Embryonic facial prominence (tissue), 1 donor: ENCODE data around the gene RASA2.
"Not testable (repeated sequence)": the region's sequence is repeated elsewhere in the genome, so short reads cannot be mapped to it uniquely, and the experiment has no call there.

Experiments
- DNase-seq: peaks from one replicate; pipeline ENCODE4 v3.0.0-alpha.2; 2016; ENCODE audit errors: extremely low spot score

Gene RASA2

DNA sequence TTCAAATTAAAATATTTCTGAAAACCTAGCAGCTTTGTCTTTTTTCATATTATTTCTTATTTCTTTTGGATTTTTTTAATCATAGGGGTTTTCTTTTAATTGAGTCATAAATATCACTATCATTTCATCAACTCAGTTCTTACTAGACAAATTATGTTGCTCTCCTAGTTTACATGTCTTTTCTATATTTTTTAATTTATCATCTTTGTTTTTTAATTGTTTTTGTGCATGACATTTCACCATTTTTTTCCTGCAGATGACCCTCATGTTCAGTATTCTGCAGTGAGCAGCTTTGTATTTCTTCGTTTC, 89.9 kb downstream of the RASA2 start:
- DNase-seq = no peak

- DNase-seq = no peak
Observed at GRCh38 chr3:141578202-141578973, 91.6 kb downstream of the RASA2 start.

- DNase-seq = no peak
Observed at GRCh38 chr3:141594357-141594756, 107.5 kb downstream of the RASA2 start.

GRCh38 chr3:141597931-141598330, 111.1 kb downstream of the RASA2 start:
- no peak for DNase-seq

GRCh38 chr3:141600331-141600730, 113.5 kb downstream of the RASA2 start:
- no peak for DNase-seq

DNA sequence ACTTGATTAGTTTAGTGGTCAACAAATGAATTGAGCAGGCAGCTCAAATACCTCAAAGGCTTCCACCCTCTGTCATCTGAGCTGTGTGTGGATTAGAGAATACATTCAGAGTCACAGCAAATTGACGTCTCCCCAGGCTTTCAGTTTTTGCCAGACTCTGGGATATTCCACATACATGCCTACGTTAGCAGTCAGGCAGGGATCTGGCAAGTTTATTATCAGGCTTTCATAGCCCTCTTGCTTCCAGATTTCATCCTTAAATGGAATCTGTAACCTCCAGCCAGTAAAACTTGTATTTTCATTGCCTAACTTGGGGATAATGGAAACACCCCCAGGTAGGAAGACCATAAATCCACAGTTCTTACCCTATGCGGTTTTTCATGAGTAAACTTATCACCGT, 115.9 kb downstream of the RASA2 start:
- no peak for DNase-seq

DNA sequence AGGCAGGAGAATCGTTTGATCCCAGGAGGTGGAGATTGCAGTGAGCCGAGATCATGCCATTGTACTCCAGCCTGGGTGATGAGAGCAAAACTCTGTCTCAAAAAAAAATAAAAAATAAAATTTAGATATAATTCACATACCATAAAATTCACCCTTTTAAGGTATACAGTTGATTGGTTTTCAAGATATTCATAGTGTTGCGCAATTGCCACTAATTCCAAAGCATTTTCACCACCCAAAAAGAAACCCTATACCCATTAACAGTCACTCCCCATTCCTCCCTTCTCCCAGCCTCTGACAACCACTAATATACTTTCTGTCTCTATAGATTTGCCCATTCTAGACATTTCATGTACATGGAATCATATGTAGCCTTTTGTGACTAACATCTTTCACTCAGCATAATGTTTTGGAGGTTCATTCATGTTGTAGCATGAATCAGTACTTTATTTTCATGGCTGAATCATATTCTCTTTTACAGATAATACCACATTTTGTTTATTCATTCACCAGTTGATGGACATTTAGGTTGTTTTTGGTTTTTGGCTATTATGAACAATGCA, 116.7 kb downstream of the RASA2 start:
- DNase-seq = no peak

GRCh38 chr3:141605883-141606282, 119.1 kb downstream of the RASA2 start:
- no peak for DNase-seq

- DNase-seq = no peak
Observed at GRCh38 chr3:141608438-141608837, 121.6 kb downstream of the RASA2 start.

DNA sequence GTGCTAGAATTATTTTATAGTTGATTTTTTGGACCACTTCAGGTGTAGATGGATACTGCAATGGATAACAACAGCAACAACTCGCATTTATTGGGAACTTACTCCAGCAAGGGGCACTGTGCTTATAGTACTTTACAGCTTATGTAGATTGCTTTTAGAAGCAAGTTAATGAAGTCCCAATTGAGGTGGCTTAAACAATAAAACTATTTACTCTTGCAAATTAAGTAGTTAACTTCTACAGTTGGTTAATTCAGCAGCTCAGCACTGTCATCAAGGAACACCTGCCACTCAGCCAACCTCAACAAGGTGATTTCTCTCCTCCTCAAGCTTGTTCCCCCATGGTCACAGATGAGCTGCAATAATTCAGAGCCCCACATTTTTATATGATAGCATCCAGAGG, 124.1 kb downstream of the RASA2 start:
- no peak for DNase-seq

- DNase-seq = no peak
Observed at GRCh38 chr3:141618103-141618910, 131.5 kb downstream of the RASA2 start.

- DNase-seq = no peak
Observed at GRCh38 chr3:141618938-141619337, 132.1 kb downstream of the RASA2 start.

GRCh38 chr3:141619450-141619849, 132.6 kb downstream of the RASA2 start:
- no peak for DNase-seq

DNA sequence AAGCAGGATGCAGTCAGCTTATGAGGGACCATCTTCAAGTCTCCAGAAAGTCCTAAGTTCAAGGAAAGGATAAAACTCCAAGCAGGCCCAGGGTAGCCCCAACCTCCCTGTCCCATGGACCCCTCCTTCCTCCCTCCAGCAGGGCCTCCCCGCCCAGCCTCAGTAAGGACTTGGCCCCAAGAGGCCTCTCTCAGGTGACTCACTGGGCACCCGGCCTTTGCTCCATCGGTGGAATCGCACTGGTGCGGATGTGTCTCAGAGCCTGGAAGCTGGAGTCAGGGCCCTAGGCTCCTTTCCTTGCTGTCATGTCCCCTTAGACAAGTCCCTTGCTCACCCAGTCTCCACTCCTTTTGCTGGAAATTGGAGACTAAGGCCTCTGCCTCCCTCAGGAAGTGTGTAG, 136.9 kb downstream of the RASA2 start:
- no peak for DNase-seq

- DNase-seq = no peak
Observed at GRCh38 chr3:141625506-141625905, 138.7 kb downstream of the RASA2 start.

- DNase-seq = not testable (repeated sequence)
Observed at GRCh38 chr3:141628334-141628733, 141.5 kb downstream of the RASA2 start.

- not testable (repeated sequence) for DNase-seq
Observed at GRCh38 chr3:141628868-141629441, 142.1 kb downstream of the RASA2 start.

DNA sequence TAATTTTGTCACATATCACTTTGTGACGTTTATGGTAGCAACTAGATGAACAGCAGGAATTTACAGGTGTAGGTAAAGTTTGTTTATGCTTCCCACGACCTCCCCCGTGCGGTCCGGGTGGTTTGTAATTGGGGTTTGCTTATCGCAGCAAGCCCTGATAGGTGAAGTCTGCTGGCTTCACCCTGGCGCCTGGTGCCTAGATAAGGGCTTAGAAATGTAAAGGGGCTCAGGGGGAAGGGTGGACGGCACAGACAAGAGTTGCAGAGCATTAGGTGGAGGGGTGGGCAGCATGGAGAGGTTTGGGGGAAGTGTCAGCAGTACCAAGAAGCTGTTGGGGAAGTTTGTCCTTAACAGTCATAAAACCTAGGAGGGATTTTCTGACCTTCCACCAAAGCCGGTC, 143.1 kb downstream of the RASA2 start:
- DNase-seq = no peak

GRCh38 chr3:141632779-141633374, 146.1 kb downstream of the RASA2 start:
- no peak for DNase-seq

- no peak for DNase-seq
Observed at GRCh38 chr3:141642215-141642614, 155.4 kb downstream of the RASA2 start.

- DNase-seq = no peak
Observed at GRCh38 chr3:141643391-141643790, 156.6 kb downstream of the RASA2 start.

DNA sequence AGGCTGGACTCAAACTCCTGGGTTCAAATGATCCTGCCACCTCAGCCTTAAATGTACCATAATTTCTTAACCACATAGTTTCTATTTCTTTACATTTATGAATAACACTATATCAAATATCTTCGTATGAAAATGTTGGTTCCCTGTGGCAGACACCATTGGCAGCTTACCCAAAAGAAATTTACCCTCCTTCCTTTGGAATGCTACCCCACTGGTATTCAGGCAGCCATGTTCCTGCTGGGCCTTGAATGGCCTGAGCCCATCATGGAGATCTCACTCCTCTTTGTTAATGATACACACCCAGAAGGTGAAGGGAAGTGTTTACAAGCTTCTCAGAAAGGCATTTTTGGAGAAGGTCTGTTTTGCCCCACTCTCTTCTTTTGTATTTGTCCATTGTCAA, 157.0 kb downstream of the RASA2 start:
- no peak for DNase-seq
